T-helper 1 cell (primary cell): ENCODE measurements around the gene SERPINF2.
"Not testable (repeated sequence)": the region's sequence is repeated elsewhere in the genome, so short reads cannot be mapped to it uniquely, and the experiment has no call there.

Experiments
- DNase-seq, 5 donors: peaks; one replicate each; pipeline ENCODE4 v3.0.0-alpha.2; 2012 to 2020

The SERPINF2 gene

DNA sequence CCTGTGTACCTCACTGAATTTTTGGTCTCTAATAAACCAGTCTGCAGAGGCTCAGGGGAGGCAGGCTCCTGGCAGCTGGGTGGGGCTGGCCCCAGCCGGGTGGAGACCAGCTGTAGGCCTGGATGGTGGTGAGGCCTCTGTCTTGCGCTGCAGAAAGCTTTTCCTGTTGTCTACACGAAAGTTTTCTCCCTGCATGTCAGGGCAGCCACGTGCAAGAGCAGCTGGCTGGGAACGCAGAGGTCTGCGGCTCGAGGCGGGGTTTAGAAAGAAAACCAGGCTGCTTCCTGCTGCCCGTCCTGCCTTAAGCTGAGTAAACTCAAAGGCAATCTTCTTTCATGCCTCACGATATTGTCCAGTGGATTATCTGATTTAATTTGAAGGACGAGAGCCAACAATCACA is 21.6 kb downstream of the SERPINF2 start:
- DNase-seq, result peak; percentile 11 to 89 (median 48)

DNA sequence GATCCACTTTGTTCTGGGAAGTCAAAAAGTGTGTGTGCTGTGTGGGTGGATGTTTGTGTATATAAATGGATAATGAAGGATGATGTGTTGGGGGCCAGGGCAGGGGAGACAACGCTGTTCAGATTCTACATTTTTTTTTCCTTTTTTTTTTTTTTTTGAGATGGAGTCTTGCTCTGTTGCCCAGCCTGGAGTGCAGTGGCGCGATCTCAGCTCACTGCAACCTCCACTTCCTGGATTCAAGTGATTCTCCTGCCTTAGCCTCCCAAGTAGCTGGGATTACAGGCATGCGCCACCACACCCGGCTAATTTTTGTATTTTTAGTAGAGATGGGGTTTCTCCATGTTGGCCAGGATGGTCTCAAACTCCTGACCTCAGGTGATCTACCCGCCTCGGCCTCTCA is 22.0 kb downstream of the SERPINF2 start:
- not testable (repeated sequence) for DNase-seq

DNA sequence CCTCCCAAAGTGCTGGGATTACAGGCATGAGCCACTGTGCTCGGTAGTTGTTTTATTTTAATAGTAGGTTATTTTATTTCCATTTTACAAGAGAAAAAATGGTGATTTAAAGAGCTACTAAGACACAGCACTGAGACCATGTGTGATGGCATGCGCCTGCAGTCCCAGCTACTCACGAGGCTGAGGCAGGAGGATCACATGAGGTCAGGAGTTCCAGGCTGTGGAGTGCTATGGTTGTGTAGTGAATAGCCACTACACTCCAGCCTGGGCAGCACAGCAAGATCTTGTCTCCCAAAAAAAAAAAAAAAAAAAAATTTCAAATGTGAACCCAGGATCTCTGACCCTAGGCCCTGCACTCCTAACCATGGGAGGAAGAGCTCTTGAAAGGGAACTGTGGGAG is 22.9 kb downstream of the SERPINF2 start:
- DNase-seq, result no peak

DNA sequence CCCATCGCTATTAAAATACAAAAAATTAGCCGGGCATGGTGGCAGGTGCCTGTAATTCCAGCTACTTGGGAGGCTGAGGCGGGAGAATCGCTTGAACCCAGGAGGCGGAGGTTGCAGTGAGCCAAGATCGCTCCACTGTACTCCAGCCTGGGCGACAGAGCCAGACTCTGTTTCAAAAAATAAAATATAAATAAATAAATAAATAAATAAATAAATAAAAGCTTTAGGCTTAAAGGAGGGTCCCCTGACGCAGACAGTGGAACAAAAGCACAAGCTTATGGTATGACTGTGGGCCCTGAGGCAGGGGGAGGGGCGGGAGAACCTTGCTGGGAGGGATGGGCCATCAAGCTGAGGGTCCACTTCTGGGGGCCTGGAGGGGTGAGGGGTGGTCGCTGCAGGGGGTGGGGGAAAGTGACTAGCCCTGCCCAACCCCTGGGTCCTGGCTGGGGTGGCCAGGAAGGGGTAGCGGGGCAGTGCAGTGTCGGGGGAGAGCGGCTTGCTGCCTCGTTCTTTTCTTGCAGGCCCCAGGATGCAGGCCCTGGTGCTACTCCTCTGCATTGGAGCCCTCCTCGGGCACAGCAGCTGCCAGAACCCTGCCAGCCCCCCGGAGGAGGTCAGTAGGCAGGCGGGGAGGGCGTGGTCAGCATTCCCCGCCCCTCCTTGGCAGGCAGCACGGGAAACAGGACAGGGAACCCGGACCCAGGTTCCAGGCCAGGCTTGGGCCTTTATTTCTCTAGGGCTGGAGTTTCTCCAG is 23.9 kb downstream of the SERPINF2 start:
- no peak for DNase-seq

DNA sequence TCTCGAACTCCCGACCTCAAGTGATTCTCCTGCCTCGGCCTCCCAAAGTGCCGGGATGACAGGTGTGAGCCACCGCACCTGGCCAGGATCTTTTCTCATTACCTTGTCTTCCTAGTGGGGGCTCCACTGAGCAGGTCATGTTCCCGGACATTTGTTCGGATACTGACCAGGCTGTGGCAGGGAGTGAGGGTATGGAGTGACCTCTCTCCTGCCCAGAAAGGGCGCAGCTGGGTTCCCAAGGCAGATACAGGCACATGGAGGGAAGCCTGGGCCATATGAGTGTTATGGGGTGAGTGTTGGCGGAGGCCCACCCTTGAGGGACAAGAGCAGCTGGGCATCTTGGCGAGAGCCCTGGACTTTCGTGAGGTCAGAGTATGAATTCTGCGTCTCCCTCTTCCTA is 24.7 kb downstream of the SERPINF2 start:
- no peak for DNase-seq

DNA sequence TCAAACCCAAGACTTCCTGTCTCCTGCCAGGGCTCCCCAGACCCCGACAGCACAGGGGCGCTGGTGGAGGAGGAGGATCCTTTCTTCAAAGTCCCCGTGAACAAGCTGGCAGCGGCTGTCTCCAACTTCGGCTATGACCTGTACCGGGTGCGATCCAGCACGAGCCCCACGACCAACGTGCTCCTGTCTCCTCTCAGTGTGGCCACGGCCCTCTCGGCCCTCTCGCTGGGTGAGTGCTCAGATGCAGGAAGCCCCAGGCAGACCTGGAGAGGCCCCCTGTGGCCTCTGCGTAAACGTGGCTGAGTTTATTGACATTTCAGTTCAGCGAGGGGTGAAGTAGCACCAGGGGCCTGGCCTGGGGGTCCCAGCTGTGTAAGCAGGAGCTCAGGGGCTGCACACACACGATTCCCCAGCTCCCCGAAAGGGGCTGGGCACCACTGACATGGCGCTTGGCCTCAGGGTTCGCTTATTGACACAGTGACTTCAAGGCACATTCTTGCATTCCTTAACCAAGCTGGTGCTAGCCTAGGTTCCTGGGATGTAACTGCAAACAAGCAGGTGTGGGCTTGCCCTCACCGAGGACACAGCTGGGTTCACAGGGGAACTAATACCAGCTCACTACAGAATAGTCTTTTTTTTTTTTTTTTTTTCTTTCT is 27.3 kb downstream of the SERPINF2 start:
- DNase-seq, result no peak

DNA sequence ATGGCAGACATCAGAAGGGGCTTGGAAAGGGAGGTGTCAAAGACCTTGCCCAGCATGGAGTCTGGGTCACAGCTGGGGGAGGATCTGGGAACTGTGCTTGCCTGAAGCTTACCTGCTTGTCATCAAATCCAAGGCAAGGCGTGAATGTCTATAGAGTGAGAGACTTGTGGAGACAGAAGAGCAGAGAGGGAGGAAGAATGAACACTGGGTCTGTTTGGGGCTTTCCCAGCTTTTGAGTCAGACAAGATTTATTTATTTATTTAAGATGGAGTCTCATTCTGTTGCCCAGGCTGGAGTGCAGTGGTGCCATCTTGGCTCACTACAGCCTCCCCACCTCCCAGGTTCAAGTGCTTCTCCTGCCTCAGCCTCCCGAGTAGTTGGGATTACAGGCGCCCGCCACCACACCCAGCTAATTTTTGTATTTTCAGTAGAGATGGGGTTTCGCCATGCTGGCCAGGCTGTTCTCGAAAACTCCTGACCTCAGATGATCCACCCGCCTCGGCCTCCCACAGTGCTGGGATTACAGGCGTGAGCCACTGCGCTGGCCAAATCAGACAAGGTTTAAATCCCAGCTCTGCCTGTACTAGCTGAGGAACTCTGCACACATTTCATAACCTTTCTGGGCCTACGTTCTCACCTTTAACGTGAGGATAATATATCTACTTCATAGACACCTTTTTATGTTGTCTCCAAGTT is 30.5 kb downstream of the SERPINF2 start:
- DNase-seq, result not testable (repeated sequence)

DNA sequence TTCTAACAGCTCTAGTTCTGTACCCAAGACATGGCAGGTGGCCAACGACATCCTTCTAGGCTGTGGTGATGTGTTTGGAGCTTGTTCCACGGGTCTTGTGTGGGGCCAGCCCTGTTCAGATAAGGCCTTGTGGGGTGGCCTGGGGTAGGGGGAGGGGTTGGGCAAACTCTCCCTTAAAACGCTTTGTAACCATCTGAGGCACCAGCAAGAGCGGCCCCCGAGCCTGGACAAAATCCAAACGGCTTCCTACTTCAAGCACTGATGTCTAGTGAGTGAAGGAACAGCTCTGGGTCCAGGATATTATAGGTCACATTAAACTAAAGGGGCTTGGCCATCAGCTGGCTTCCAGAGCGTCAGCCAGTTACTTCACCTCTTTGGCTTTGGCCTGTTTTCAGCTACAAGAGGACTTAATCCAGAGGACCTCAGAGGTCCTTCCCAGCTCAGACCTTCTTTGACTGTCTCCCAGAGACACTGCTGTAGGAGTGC is 31.1 kb downstream of the SERPINF2 start:
- DNase-seq, result no peak

DNA sequence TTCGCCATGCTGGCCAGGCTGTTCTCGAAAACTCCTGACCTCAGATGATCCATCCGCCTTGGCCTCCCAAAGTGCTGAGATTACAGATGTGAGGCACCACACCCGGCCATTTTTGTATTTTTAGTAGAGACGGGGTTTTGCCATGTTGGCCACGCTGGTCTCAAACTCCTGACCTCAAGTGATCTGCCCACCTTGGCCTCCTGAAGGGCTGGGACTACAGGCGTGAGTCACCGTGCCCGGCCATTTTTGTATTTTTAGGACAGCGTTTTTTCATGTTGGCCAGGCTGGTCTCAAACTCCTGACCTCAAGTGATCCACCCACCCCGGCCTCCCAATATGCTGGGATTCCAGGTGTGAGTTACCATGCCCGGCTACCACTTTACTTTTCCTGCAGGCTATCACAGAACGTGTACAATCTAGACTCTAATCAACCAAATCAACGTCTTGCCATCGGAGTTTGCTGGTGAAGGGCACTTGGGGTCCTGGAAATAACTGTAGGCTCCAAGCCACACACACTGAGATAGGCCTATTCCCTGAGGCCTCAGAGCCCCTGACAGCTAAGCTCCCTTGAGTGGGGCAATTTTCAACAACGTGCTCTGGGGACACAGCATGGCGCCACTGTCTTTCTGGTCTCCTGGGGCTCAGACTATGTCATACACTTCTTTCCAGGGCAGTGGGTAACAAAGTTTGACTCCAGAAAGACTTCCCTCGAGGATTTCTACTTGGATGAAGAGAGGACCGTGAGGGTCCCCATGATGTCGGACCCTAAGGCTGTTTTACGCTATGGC is 31.9 kb downstream of the SERPINF2 start:
- no peak for DNase-seq

DNA sequence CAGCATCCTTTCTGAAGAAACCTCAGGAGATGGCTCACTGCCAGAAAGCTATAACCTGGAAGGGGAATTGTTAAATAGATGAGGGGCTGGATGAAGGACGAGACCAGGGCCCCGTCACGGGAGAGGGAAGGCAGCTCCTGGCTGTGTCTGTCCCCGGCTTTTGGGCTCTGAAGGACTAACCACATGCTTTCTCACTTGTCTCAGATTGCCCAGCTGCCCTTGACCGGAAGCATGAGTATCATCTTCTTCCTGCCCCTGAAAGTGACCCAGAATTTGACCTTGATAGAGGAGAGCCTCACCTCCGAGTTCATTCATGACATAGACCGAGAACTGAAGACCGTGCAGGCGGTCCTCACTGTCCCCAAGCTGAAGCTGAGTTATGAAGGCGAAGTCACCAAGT is 33.7 kb downstream of the SERPINF2 start:
- no peak for DNase-seq

DNA sequence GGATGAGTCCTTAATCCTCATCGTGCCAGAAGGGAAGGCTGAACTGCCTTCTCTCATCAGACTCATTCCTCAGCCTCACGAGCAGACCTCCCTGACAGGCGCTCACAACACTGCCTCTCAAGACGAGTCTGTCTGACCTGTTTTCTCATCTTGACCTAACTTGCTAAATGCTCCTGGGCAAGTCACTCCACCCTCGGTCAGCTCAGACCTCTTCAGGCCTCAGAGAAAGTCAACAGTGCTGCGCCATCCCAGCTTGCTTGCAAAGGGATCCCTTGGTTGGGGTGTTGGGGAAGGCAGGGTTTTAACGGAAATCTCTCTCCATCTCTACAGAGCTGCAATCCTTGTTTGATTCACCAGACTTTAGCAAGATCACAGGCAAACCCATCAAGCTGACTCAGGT is 34.2 kb downstream of the SERPINF2 start:
- DNase-seq, result no peak

DNA sequence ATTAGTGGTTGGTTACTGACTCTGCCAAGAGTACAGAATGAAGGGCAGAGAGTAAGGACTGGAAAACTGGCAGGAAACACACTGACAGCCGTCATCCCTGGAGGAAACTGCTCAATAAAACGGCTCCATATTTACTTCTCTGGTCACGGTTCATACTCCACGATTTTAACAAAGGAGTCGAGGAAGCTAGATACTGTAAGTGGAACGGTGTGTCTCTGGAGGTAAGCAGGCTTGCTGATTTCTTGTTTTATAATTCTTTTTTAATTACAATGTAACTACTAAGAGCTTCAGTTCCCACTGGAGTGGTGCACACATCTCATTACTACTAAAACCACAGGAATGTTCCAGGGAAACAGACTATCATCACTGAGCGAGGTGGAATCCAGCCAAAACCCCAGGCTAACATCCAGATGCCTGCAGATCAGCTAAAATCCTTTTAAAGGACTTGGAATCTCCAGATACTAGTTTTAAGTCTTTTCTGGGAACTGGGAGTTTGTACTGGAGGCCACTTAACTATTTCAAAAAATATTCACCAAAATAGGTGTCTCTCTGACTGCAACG is 37.0 kb downstream of the SERPINF2 start:
- DNase-seq, result no peak

DNA sequence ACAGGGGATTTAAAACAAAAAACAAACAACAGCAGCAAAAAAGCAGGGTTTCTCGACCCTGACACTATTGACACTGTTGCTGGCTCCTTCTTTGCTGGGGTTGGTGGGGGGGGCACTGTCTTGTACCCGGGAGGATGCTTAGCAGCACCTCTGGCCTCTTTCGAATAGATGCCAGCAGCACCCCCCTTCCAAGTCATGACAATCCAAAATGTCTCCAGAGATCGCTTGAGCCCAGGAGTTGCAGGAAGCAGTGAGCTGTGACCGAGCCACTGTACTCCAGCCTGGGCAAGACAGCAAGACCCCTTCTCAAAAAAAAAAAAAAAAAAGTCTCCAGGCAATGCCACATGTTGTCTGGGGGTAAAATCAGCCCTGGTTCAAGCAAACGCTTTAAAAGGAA is 39.5 kb downstream of the SERPINF2 start:
- DNase-seq, result no peak

DNA sequence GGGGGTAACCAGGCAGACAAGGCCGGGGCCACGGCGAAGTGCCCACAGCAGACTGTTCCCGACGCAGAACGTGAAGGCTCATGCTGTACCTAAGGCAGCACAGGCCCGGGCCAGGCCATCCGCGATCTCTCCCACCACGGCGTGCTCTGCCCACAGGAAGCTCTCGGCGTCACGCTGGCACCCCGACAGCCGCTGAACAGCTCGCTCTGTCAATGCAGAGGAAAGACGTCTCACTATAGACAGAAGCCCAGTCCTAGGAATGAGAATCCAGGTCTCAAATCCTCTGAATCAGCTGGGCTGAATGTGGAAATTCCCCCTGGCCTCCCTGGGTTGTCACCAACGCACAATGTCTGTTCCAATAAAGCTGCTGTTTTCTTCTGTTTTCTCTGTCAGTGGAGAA is 40.6 kb downstream of the SERPINF2 start:
- no peak for DNase-seq

DNA sequence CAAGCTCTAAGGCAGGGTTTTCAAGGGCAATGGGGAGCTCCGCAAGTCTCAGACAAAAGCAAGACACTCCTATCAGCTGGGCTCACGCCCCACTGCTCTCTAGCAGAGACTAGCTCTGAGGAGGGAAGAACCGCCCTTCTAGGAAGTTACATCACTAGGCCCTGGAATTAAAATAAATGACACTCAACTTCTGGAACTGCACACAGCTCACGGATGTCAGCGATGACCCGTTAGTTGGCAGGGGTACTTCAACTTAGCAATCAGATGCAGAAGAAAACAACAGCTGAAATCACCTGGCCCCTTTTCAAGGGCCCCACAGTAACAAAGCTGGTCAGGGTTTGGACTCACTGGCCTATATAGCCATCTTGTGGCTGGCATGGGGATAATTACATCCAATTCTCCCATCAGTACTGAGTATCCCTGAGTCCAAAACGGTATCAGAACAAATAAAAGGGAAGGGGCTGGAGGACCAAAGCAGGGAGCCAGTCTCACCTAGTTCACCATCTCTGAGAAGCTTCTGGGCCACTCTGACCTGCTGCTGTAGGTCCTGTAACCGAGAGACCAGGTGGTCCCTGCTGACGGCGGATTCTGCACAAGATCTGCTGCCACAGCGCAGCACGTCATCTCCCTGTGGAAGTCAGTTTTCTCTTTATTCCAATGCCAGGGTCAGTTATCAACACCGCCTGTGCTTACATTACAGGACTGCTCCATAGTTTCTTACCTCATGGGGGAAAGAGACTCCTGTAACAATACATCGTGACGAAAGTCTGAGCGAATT is 41.4 kb downstream of the SERPINF2 start:
- DNase-seq, result no peak

DNA sequence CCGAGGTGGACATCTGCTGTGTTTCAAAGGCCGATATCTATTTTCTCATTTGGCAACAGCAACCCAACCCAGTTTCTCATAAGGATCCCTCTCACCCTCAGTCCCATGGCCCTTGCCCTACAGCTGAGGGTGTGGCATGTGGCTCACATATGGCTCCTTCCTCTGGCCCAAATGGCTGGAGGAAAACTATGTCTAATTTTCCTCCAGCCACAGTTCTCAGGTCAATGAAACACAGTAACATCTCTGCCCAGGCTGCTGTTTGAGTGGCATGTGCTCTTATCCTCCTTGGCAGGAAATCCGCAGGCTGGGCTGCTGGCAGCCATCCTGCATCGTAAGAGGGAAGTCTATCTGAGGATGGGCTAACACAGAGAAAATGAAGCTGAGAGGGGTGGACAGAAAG is 43.3 kb downstream of the SERPINF2 start:
- no peak for DNase-seq

DNA sequence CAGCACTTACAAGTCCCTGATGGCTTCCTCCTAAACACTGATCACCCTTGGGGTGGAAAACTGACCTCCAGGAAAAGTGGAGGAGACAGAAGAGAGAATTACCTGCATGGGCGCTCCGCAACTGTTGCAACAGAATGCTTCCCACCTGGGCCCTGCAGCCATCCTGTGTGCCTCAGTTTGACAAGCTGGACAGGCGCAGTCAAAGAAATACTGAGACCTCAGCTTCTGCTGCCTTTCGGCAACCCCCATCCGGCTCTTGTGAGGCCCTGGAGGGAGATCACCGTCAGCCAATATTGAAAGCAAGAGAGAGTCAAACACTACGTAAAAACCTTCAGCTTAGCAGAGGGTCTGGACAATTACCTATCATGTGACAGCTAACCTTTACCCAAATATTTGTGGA is 44.0 kb downstream of the SERPINF2 start:
- DNase-seq, result no peak

DNA sequence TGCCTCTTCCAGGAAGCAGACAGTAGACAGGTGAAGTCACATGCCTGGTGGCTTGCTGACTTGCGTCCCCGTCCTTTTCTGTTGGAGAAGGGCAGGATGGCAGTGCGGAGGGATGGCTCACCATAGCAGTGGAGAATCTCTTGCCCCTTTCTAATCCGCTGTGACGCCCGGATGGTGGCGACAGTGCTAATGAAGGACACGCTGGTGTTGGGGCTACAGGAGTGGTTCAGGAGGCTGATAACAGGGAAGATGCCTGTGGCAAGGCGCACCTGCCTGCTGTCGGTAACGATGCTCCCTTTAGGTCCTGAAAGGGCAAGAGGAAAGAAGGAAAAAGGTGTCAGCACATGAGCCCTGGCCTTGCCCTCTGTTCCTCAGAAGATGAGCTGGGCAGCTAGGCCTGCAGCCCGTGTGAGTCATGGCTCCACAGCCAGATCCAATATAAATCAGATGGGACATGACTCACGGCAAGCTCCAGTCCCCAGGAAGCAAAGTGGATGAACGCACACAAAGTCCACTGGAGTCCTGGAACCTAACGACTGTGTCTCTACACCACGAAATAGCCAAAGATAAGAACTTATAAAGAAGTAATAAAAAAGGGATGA is 44.7 kb downstream of the SERPINF2 start:
- no peak for DNase-seq

DNA sequence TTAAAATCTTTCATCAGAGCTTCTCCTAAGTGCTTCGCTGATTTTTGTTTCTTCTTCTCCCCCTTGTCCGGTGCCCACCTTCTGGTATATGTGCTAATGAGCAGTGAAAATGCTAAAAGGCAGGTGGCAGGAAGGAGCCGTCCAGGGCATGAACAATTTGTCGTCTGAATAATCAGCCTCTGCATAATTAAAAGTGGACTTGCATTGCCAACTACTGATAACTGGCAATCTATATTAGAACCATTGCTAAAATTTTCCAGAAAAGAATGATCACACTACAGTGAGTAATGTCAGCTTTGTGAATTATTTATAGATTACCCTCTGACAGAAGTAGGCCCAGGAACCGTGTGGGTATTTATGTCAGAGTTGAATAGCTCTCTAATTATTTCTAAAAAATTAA is 47.3 kb downstream of the SERPINF2 start:
- no peak for DNase-seq

DNA sequence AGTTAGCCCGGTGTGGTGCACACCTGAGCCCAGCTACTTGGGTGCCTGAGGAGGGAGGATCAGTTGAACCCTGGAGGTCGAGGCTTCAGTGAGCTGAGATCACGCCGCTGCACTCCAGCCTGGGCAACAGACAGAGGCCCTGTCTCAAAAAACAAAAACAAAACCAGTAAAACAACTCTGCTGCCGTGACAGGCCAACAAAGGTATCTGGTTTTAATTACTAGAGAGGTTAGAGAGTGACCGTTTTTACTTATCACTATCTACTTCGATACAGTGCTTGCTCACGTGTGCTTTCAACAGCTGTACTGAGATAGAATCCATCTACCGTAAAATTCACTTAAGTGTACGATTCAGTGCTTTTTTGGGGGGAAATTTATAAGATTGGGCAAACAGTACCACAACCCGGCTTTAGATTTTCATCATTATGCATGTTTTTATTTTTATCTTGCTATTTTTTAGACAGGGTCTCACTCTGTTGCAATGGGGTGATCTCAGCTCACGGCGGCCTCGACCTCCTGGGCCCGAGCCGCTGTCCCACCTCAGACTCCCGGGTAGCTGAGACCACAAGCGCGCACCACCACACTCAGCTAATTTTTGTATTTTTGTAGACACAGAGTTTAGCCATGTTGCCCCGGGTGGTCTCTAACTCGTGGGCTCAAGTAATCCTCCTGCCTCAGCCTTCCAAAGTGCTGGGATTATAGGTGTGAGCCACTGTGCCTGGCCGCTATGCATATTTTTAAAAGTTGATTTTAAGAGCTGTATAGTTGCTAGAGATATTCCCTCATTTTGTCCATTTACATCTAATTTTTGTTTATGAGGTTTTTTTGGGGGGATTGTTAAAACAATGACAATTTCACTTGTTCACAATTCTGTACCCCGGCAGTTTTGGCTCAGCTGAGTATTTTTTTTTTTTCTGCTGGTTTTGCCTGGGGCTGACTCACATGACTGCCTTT is 50.1 kb downstream of the SERPINF2 start:
- DNase-seq, result no peak
